Measurements from ENCODE around the gene TTC9B.

- TF ChIP-seq POLR2A (IDR thresholded peaks at IDR 0.05; ENCODE audit: low read depth) (no peak), CTCF (IDR thresholded peaks at IDR 0.05) (no peak), EP300 (IDR thresholded peaks at IDR 0.05) (no peak), POLR2AphosphoS5 (IDR thresholded peaks at IDR 0.05) (no peak)
Observed at GRCh38 chr19:40234429-40235237, 16.4 kb upstream of the TTC9B start.
